H1 (cell line): ENCODE data around the gene MORC3. TPM values are rescaled to one million over a fixed set of nuclear protein-coding genes. Genes with fewer than 3 reads are reported as not detected.
"Not testable (repeated sequence)": the region's sequence is repeated elsewhere in the genome, so short reads cannot be mapped to it uniquely, and the experiment has no call there.

Source experiments
- CTCF ChIA-PET: fragments of 300-600 bp; sonication (Branson Sonifier 250); formaldehyde crosslinking; loops from one replicate; lab custom pipeline; 2021; ENCODE audit not compliant: partially characterized antibody; lab: Charles Lee
- POLR2A ChIA-PET: fragments of 300-600 bp; sonication (Branson Sonifier 250); formaldehyde crosslinking; loops from one replicate; lab custom pipeline; 2021; ENCODE audit warnings: inconsistent platforms; ENCODE audit not compliant: partially characterized antibody; lab: Charles Lee
- DNase-seq, 2 experiments: peaks; one replicate each; pipeline versions ENCODE4 v3.0.0 to v3.0.0-alpha.2; 2010 to 2022; ENCODE audit warnings: low spot score in 2 of 2, low read depth in 1 of 2, mixed read lengths in 1 of 2
- FAIRE-seq: peaks from 2 replicates; lab custom pipeline; 2011; peaks lifted over from hg19 to GRCh38; lab: Jason Lieb, UNC
- H2AFZ ChIP-seq: 2 replicates; pipeline ENCODE4 v1.8.1; 2012; ENCODE audit warnings: low read length, inconsistent platforms
- H2AK5ac ChIP-seq: 2 replicates; pipeline ENCODE4 v1.6.1; 2013; ENCODE audit warnings: low read depth, low read length
- H2BK120ac ChIP-seq: replicated peaks from 2 replicates; pipeline ENCODE3; 2013; ENCODE audit warnings: low read depth, low read length, inconsistent platforms
- H2BK12ac ChIP-seq: 2 replicates; pipeline ENCODE4 v1.6.1; 2013; ENCODE audit warnings: low read depth, low read length
- H2BK15ac ChIP-seq: 2 replicates; pipeline ENCODE4 v1.6.1; 2013; ENCODE audit warnings: low read length
- H2BK20ac ChIP-seq: 2 replicates; pipeline ENCODE4 v1.6.1; 2013; ENCODE audit warnings: low read length
- H2BK5ac ChIP-seq: 2 replicates; pipeline ENCODE4 v1.6.1; 2013; ENCODE audit warnings: low read depth, low read length
- H3K14ac ChIP-seq: 2 replicates; pipeline ENCODE4 v1.6.1; 2013; ENCODE audit warnings: inconsistent platforms; ENCODE audit not compliant: insufficient read length
- H3K18ac ChIP-seq: 2 replicates; pipeline ENCODE4 v1.6.1; 2013; ENCODE audit warnings: low read length; ENCODE audit errors: extremely low read depth
- H3K23ac ChIP-seq: 2 replicates; pipeline ENCODE4 v1.6.1; 2013; ENCODE audit warnings: inconsistent platforms; ENCODE audit not compliant: insufficient read length
- H3K23me2 ChIP-seq: 2 replicates; pipeline ENCODE4 v1.6.1; 2013; ENCODE audit warnings: low read depth, low read length
- H3K27ac ChIP-seq: 2 replicates; pipeline ENCODE4 v1.6.1; 2011; ENCODE audit warnings: low read depth, low read length, inconsistent platforms
- H3K27me3 ChIP-seq, 4 experiments: replicated peaks in 1 of 4; 1 replicate in 1 of 4; 2 replicates in 3 of 4; pipeline versions ENCODE4 v1.6.1 to v1.8.1; 2011 to 2013; ENCODE audit warnings: low read length in 3 of 4, mild to moderate bottlenecking in 3 of 4, inconsistent platforms in 2 of 4, mixed read lengths in 2 of 4, moderate library complexity in 1 of 4; ENCODE audit not compliant: control insufficient read depth in 3 of 4, insufficient read depth in 3 of 4; ENCODE audit errors: extremely low read depth in 1 of 4
- H3K36me3 ChIP-seq, 4 experiments: 2 replicates each; pipeline versions ENCODE4 v1.6.1 to v1.8.1; 2011 to 2013; ENCODE audit warnings: mild to moderate bottlenecking in 4 of 4, low read length in 3 of 4, moderate library complexity in 2 of 4, control low read depth in 1 of 4, inconsistent platforms in 1 of 4; ENCODE audit not compliant: insufficient read depth in 4 of 4, control insufficient read depth in 2 of 4
- H3K4ac ChIP-seq: replicated peaks from 2 replicates; pipeline ENCODE3; 2013; ENCODE audit warnings: low read length, low read depth, mixed read lengths, inconsistent platforms; ENCODE audit not compliant: insufficient read length
- H3K4me1 ChIP-seq, 4 experiments: replicated peaks in 1 of 4; 1 replicate in 1 of 4; 2 replicates in 3 of 4; pipeline versions ENCODE4 v1.6.1 to v1.8.1; 2011 to 2013; ENCODE audit warnings: low read length in 3 of 4, inconsistent platforms in 2 of 4, mixed read lengths in 1 of 4; ENCODE audit not compliant: insufficient read depth in 4 of 4, control insufficient read depth in 3 of 4
- H3K4me2 ChIP-seq, 2 experiments: 2 replicates each; pipeline versions ENCODE4 v1.6.1 to v1.8.1; 2011 to 2013; ENCODE audit warnings: low read depth in 2 of 2, low read length in 2 of 2, control low read depth in 1 of 2, inconsistent platforms in 1 of 2, mild to moderate bottlenecking in 1 of 2; ENCODE audit not compliant: insufficient read depth in 1 of 2
- H3K4me3 ChIP-seq, 4 experiments: fragments of 200-600, 300-600 bp in 1 of 4; sonication (generic), shearing (Covaris generic), sonication (Bioruptor Twin) in 1 of 4; 2 replicates each; pipeline versions ENCODE4 v1.5.1 to v1.8.1; 2011 to 2016; ENCODE audit warnings: low read length in 4 of 4, low read depth in 3 of 4, control low read depth in 2 of 4, inconsistent platforms in 2 of 4, mild to moderate bottlenecking in 2 of 4, mixed read lengths in 1 of 4, moderate library complexity in 1 of 4; ENCODE audit not compliant: insufficient read depth in 2 of 4; ENCODE audit errors: extremely low read depth in 1 of 4
- H3K56ac ChIP-seq: replicated peaks from 2 replicates; pipeline ENCODE3; 2013; ENCODE audit warnings: low read depth, mild to moderate bottlenecking, mixed read lengths, low read length, inconsistent platforms; ENCODE audit not compliant: insufficient read length
- H3K79me1 ChIP-seq: 2 replicates; pipeline ENCODE4 v1.6.1; 2013; ENCODE audit warnings: low read depth, low read length, control low read depth
- H3K79me2 ChIP-seq, 2 experiments: 2 replicates each; pipeline versions ENCODE4 v1.6.1 to v1.8.1; 2012 to 2013; ENCODE audit warnings: low read length in 2 of 2, mild to moderate bottlenecking in 2 of 2, inconsistent platforms in 1 of 2; ENCODE audit not compliant: insufficient read depth in 2 of 2, control insufficient read depth in 1 of 2
- H3K9ac ChIP-seq, 4 experiments: replicated peaks in 1 of 4; 1 replicate in 1 of 4; 2 replicates in 3 of 4; pipeline versions ENCODE4 v1.6.1 to v1.8.1; 2011 to 2013; ENCODE audit warnings: low read depth in 3 of 4, low read length in 3 of 4, control low read depth in 2 of 4, mild to moderate bottlenecking in 2 of 4, moderate library complexity in 2 of 4, inconsistent platforms in 1 of 4; ENCODE audit errors: extremely low read depth in 1 of 4
- H3K9me3 ChIP-seq, 2 experiments: 2 replicates each; pipeline versions ENCODE4 v1.6.1 to v1.8.1; 2012 to 2013; ENCODE audit warnings: mild to moderate bottlenecking in 2 of 2, moderate library complexity in 2 of 2, control low read depth in 1 of 2, inconsistent platforms in 1 of 2, low read depth in 1 of 2, low read length in 1 of 2, mixed read lengths in 1 of 2; ENCODE audit not compliant: insufficient read depth in 2 of 2
- H4K20me1 ChIP-seq, 2 experiments: replicated peaks in 1 of 2; 2 replicates each; pipeline versions ENCODE3 to v1.8.1; 2011 to 2013; ENCODE audit warnings: inconsistent platforms in 2 of 2, low read length in 2 of 2, mild to moderate bottlenecking in 1 of 2; ENCODE audit not compliant: insufficient read depth in 2 of 2, control insufficient read depth in 1 of 2
- H4K5ac ChIP-seq: 2 replicates; pipeline ENCODE4 v1.6.1; 2013; ENCODE audit warnings: low read length, low read depth, mixed read lengths, inconsistent platforms; ENCODE audit not compliant: insufficient read length
- H4K8ac ChIP-seq: 2 replicates; pipeline ENCODE4 v1.8.0; 2013; ENCODE audit warnings: mild to moderate bottlenecking, moderate library complexity, low read length, inconsistent platforms; ENCODE audit not compliant: insufficient read depth; ENCODE audit errors: extremely low read depth
- H4K91ac ChIP-seq: replicated peaks from 2 replicates; pipeline ENCODE3; 2013; ENCODE audit warnings: low read length, mixed read lengths, inconsistent platforms; ENCODE audit not compliant: insufficient read length
- WGBS, 2 experiments: shearing (Covaris generic) in 1 of 2; methylation state at CpG; one replicate each; pipeline versions ENCODE4 v1.1.6 to v1.1.7; 2013 to 2015; ENCODE audit warnings: low lambda C conversion rate in 2 of 2, mixed read lengths in 2 of 2, inconsistent platforms in 1 of 2, low coverage in 1 of 2, missing lambda C conversion rate in 1 of 2; ENCODE audit not compliant: insufficient replicate concordance in 2 of 2, insufficient coverage in 1 of 2, insufficient read length in 1 of 2; ENCODE audit errors: extremely low coverage in 1 of 2, missing lambda C conversion rate in 1 of 2; 5-methylcytosine and 5-hydroxymethylcytosine counted together
- polyA plus RNA-seq, 7 experiments: library from polyadenylated mRNA; depleted of rRNA in 3 of 7; stranded (reverse) in 5 of 7; unstranded in 2 of 7; fragments of >200 nt in 5 of 7; fragments of 200-250 nt in 2 of 7; gene quantifications; 1 replicate in 5 of 7; 2 replicates in 1 of 7; 4 replicates in 1 of 7; pipeline versions ENCODE4 v1.2.1 to v1.2.3, GENCODE V29; 2011 to 2013; ENCODE audit warnings: missing spikeins in 2 of 7, mixed read lengths in 2 of 7
- total RNA-seq: library from RNA; stranded (reverse); fragmentation: NEBNext Ultra II Directional; extraction: Animal tissue kit (Norgen Biotek cat#: 25700); gene quantifications from 2 replicates; pipeline ENCODE4 v1.2.1, GENCODE V29; 2021

The MORC3 gene
- total and polyA plus RNA-seq, 2 of the 8 experiments (the other 6 are each of a cell fraction or from before 2014, with no cell fraction given) = 5.0 to 20.4 TPM

- H3K79me2 ChIP-seq, H3K23me2 ChIP-seq, H2BK12ac ChIP-seq, H3K14ac ChIP-seq, H3K4ac ChIP-seq, H3K9me3 ChIP-seq, H2BK20ac ChIP-seq, H4K5ac ChIP-seq, H3K36me3 ChIP-seq, H3K18ac ChIP-seq, H3K4me3 ChIP-seq, H3K56ac ChIP-seq, H3K23ac ChIP-seq, H3K4me1 ChIP-seq, H4K20me1 ChIP-seq, DNase-seq, H4K91ac ChIP-seq, H2BK15ac ChIP-seq, POLR2A ChIA-PET, H2AK5ac ChIP-seq, H4K8ac ChIP-seq, H3K79me1 ChIP-seq, H3K4me2 ChIP-seq, FAIRE-seq, H2AFZ ChIP-seq, H3K27ac ChIP-seq, H2BK120ac ChIP-seq, H3K9ac ChIP-seq, H2BK5ac ChIP-seq, H3K27me3 ChIP-seq: not testable (repeated sequence)
- CTCF ChIA-PET = interaction anchor here (1.2 to 1.6 kb wide), 2 partner anchors 10 to 21 kb away, joined by 3 to 6 read pairs; no protein-coding TSS in a partner anchor
- WGBS, 2 experiments = 95% methylated on average over 9 of the region's 9 CpGs; no CpG with 5 or more reads in 1 of the 2 experiments
Observed at GRCh38 chr21:36283231-36283622, 36.8 kb upstream of the MORC3 start.
